Measurements from ENCODE around the gene TLE2.

Gene TLE2

GRCh38 chr19:3024509-3024869 lies 4.6 kb downstream of the TLE2 start:
- TF ChIP-seq CTCF (IDR thresholded peaks at IDR 0.05; ENCODE audit: control insufficient read depth, insufficient read depth, low read depth, low read length, missing control alignments) = no peak
- H3K4me3 ChIP-seq (ENCODE audit: control insufficient read depth, low read depth, low read length) = no peak overlapping the region
- no peak for DNase-seq (ENCODE audit: low read depth)

- DNase-seq (ENCODE audit: low read depth) = no peak
- no peak for TF ChIP-seq CTCF (IDR thresholded peaks at IDR 0.05; ENCODE audit: control insufficient read depth, insufficient read depth, low read depth, low read length, missing control alignments)
- no peak overlapping the region for H3K4me3 ChIP-seq (ENCODE audit: control insufficient read depth, low read depth, low read length)
Observed at GRCh38 chr19:3020321-3020960, 8.6 kb downstream of the TLE2 start.

- DNase-seq (ENCODE audit: low read depth) = no peak
- no peak for TF ChIP-seq CTCF (IDR thresholded peaks at IDR 0.05; ENCODE audit: control insufficient read depth, insufficient read depth, low read depth, low read length, missing control alignments)
- H3K4me3 ChIP-seq (ENCODE audit: control insufficient read depth, low read depth, low read length) = no peak overlapping the region
Observed at GRCh38 chr19:3019211-3019854, 9.7 kb downstream of the TLE2 start.

- no peak for TF ChIP-seq CTCF (IDR thresholded peaks at IDR 0.05; ENCODE audit: control insufficient read depth, insufficient read depth, low read depth, low read length, missing control alignments)
- no peak for DNase-seq (ENCODE audit: low read depth)
- H3K4me3 ChIP-seq (ENCODE audit: control insufficient read depth, low read depth, low read length) = no peak overlapping the region
Observed at GRCh38 chr19:3017923-3018322, 11.2 kb downstream of the TLE2 start.

- H3K4me3 ChIP-seq (ENCODE audit: control insufficient read depth, low read depth, low read length) = no peak overlapping the region
- no peak for TF ChIP-seq CTCF (IDR thresholded peaks at IDR 0.05; ENCODE audit: control insufficient read depth, insufficient read depth, low read depth, low read length, missing control alignments)
- DNase-seq (ENCODE audit: low read depth) = no peak
Observed at GRCh38 chr19:3015126-3016057, 13.7 kb downstream of the TLE2 start.

- no peak for DNase-seq (ENCODE audit: low read depth)
- no peak overlapping the region for H3K4me3 ChIP-seq (ENCODE audit: control insufficient read depth, low read depth, low read length)
- no peak for TF ChIP-seq CTCF (IDR thresholded peaks at IDR 0.05; ENCODE audit: control insufficient read depth, insufficient read depth, low read depth, low read length, missing control alignments)
Observed at GRCh38 chr19:3014135-3014534, 14.9 kb downstream of the TLE2 start.
